NCI-H524 (cell line): ENCODE results near the gene PUS7.
"Not testable (repeated sequence)": the region's sequence is repeated elsewhere in the genome, so short reads cannot be mapped to it uniquely, and the experiment has no call there.

Source experiments
- DNase-seq, 2 experiments: peaks; one replicate each; lab custom pipeline; 2025; lab: John Stamatoyannopoulos, UW

The PUS7 gene

DNA sequence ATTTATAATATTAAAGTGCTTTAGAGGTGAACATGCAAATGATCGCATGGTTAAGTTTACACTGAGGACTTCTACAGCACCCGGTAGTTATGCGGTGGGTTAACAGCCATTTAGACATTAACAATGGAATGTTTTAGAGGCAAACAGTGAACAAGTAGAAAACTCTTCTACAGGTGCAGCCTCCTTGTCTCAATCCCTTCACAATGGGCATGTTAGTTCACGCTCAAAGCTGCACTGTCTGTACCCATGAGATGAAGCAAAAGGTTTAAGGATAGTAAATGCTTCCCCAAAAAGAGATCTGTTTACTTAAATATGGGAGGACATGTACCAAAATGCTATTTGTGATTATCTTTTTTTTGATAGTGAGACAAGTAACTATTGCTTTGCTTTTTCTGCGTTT lies 25.1 kb downstream of the PUS7 start:
- no peak for DNase-seq

DNA sequence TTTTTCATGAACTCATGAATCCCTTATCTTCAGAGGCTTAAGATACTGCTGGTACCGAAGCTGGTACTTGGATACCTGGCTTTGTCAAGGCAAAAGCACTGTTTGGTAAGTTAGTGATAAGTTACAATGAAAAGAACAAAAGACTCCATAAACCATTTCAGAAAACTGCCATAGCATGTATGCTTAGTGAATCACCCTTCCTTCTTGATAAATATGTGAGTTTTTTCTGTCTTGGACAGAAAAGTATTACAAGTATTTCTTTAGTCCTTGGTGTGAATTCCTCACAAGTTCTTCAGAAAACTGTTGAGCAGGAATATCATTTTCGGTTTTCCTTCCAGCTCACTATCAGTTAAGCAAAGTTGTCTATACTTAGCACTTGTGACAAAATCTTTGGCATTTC lies 25.6 kb downstream of the PUS7 start:
- DNase-seq: no peak

DNA sequence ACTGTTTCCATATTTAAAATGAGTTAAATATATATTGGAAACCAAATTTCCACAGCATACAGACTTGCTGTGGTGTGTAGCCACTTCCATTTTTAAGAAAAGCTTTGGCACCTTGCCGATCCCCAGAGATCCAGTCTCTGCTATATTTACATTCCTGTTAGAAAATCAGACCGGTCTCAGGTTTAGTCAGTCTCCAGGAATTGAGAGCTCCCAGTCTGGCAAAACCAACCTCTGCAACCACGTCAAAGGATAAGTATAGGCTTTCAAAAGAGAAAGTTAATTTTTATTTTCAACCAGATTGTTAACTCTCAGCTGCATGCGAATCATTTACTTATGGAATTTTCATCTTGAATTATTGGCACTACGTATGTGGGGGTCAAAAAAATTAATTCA lies 28.2 kb downstream of the PUS7 start:
- no peak for DNase-seq

DNA sequence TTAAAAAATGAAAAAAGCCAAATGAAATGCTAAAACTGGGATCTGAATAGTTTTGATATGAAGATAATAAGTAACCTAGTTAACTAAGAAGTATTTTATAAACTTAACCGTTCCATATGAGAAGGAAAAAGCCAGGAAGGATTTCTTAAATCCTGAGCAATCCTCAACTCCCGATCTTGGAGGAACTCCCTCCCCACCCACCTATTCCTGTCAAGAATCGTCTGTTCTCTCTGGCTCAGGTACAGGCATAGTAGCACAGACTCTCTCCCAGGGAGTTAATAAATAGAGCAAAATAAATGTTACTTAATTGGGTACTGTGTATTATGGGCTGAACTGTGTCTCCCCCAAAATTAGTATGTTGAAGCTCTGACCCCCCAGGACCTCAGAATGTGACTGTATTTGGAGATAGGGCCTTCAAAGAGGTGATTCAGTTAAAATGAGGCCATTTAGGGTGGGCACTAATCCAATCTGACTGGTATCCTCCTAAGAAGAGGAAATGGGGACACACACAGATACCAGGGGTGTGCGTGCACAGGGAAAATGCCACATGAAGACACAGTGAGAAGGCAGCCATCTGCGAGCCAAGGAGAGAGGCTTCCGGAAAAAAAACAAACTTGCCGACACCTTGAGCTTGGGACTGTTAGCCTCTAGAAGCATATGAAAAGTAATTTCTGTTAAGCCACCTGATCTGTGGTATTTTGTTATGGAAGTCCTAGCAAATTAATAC lies 28.7 kb downstream of the PUS7 start:
- DNase-seq: no peak

DNA sequence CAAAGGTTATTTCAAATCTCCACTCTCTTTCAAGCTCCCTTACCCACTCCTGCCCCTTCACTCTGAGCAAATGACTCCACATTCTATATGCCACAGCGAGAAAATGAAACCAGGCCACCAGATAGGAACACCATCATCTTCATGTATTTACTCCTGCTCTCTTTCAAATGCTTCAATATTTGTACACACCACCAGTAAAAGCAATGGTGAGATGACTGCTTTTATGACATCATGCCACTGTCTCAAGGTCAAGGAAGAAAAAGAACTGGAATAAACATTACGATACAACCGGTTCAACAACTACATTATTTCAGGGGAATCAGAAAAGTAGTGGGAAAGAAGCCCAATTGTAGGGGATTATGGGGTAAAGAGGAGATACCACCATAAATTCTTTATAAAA lies 32.7 kb downstream of the PUS7 start:
- DNase-seq: no peak

DNA sequence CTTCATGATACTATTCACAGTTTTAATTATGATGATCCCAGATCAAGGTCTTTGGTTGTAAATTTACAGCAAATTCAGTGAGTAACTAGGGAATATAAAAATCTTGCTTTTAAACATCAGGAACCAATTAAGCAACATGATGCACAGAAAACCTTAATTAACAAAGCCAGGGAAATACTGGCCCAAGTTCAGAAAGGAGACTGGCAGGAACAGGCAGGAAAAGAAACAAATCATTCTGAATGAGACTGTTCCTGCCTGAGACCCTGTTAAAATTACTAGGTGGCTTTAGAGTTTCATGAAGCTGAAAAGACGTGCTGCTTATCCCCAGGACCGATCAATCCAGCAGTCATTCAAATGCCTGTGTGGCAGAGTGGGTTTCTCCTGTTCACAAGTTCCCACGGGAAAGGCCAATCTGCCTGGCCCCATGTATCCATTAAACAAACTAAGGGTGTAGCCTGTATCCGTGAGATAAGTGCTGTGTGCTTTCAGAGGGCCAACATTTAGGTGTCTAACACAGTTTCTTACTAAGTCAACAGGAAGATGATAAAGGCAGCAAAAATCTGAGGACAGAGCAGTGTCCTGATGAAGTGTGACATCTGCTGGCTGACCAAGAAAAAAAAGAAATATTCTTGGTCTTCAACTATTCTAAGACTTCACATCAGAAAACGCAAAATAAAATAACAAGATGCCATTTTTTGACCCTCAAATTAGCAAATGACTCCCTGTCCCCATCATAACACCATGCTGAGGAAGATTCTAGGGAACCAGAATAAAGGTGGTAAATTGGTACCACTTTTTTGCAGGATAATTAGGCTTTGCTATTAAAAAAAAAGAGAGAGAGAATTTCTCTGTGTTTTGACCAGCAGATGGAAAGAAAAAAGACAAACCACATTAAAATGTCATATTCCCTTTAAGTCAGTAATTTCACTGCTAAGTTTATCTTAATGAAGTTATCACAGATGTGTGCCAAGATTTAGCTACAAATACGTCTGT lies 34.2 kb downstream of the PUS7 start:
- DNase-seq: peak in 1 of 2 experiments; percentile 2

DNA sequence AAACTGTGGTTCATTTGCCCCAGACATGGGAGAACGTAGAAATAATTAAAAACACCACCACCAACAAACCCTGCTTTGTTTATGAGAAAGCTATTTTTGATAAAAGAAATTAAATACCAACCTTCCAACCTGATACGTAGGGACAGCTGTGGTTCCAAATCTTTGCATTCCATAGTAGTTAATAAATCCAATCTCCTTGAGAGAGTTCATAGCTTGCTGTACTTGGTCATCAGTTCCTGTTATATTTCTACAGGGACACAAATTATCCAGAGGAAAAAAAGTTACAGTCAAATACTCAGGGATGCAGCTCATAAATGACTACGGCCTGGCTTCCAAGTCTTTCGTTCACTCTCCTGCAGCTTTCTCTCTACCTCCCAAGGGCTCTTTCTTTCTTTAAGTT lies 41.1 kb downstream of the PUS7 start:
- DNase-seq: no peak

DNA sequence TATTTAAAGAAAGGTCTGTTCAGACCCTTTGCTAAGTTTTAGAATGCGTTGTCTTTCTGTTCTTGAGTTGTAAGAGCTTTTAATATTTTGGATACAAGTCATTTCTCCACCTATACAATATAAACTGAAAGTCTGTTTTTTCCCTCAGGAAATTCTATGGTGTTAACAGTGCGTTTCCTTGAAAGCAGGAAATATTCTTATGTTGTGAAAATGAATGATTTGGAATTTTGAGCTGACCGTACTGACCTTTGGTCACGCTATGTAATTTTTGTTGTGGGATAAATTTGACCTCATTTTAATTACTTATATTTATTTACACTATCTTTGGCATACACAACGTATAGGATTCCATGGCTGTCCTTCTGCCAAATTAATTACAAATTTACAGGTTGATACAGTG lies 43.5 kb downstream of the PUS7 start:
- DNase-seq: no peak

DNA sequence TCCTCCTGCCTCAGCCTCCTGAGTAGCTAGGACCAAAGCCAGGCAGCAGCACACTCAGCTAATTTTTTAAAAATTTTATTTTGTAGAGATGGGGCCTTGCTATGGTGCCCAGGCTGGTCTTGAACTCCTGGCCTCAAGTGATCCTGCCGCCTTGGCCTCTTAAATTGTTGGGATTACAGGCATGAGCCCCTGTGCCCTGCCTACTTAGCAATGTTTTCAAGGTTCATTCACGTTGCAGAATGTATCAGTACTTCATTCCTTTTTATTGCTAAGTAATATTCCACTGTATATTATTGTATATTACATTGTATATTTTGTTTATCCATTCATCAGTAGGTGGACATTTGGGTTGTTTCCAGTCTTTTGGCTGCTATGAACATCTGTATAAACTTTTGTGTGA lies 44.2 kb downstream of the PUS7 start:
- no peak for DNase-seq

DNA sequence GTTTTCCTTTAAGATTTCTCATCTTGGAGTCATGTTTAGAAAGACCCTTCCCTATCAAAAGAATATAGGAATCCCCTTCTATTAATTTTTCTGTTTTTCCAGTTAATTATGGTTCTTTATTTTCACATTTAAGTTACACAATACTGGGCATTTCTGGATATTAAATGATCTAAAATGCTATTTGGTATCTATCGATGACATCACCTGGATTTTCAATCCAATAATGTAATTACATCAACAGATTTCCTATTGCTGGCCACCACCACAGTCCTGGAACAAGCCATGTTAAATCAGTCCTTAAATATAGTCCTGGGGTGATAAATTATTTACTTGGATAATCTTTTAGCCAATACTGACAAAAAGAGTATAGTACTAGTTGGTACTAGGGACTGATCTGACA lies 48.0 kb downstream of the PUS7 start:
- no peak for DNase-seq

DNA sequence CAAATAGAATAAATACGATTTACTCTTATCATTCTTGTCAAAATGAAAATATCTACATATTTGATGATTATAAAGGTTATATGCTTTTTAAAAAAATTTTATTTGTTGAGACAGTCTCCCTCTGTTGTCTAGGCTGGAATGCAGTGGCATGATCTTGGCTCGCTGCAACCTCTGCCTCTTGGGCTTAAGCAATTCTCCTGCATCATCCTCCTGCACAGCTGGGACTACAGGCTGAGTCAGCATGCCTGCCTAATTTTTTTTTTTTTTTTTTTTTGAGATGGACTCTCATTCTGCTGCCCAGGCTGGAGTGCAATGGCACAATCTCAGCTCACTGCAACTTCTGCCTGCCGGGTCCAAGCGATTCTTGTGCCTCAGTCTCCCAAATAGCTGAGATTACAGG lies 48.9 kb downstream of the PUS7 start:
- DNase-seq: no peak

DNA sequence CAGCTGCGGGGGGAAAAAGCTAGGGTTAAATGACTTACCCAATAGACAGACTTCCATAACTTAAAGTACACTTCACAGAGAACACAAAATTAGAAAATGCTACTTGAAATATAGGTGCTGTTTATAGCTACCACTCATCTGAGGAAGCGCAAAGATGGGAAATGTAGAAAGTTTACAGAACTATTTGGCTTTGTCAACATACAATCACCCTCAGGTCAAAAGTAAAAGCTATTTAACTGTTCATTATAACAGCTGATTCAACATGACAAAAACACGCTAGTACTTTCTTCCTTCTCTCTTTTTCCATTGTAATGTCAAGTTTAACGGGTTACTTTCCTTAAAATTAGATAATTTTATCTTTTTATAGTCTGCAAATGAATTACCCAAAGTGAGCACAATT lies 51.2 kb downstream of the PUS7 start:
- DNase-seq: no peak

DNA sequence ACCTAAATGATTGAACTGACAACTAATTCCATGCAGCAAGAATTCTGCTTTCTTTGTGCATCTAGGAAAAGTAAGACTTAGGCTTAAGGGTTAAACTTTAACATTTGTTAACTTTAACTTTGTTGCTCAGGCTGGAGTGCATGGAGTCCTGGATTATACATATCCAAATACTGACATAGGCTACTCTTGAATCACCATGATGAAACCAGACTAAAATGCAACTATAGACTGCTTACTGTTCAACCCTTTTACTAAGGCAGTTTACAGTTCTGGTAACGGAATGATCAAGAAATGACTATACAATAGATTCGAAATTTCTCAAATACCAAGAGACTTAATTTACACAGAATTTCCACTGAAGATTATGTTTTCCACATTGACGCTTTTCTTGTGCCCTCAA lies 52.0 kb downstream of the PUS7 start:
- DNase-seq: no peak

DNA sequence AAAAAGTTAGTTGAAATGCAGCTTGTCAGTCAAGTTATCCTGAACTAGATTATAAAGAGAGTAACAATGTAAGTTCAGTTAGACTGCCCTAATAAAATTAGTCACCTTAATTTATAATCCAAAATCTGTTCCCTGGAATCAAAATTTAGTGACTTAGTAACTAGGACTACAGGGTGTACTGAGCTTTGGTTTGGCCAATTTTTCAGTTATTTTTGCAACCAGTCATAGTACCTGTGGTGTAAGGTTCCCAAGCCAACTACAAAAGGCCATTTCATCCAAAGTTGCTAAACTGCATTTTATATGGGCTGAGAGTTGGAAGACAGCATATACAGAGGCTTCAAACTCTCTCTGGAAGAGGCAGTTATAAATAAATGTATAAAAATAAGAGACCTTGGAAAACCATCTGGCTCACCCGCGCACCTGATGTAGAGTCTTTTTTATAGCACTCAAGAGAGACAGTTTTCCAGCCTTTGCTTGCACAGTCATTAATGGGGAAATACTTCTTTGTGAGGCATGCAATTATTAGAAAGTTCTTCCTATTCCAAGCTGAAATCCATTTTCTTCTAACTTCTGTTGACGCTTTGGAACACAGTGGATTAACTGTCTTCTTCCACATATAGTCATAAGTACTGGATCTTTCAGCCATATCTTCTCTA lies 59.2 kb downstream of the PUS7 start:
- no peak for DNase-seq

DNA sequence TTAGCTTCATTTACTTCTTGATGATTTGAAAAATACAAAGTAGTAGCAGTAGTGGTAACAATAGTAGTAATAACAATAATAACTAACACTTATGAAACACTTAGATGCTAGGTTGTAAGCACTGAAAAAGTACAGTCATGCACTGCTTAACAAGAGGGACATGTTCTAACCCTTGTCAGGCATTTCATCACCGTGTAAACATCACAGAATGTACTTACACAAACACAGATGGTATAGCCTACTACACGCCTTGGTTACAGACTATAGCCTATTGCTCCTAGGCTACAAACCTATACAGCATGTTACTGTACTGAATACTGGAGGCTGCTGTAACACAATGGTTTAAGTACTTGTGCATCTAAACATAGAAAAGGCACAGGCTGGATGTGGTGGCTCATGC lies 60.6 kb downstream of the PUS7 start:
- DNase-seq: no peak

DNA sequence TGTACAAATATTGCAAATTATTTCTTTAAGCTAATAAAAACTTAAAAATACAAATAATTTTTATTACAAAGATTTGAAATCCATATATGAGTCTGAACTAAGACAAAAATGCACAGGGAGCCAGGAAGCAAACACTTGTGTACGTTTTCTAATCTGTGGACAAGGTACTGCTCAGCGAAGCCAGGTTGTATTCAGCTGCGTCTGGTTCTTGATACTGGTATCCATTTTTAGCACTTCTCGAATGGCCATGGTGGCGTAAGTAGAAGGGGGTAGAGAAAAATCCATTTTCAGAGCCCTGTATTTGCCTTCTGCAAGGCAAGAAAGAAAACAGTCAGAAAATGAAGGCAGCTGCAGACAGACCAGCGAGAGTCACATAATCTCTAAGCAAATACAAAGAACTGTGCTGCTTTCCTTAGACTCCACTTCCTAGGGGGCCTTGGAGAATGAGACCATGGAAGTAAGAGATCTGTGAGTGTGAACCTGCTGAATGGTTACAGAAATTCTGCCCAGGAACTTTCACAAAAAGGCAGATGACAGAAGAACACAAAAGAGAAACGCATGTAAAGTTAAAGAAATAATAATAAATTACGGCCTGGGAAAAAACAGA lies 64.3 kb downstream of the PUS7 start:
- no peak for DNase-seq

DNA sequence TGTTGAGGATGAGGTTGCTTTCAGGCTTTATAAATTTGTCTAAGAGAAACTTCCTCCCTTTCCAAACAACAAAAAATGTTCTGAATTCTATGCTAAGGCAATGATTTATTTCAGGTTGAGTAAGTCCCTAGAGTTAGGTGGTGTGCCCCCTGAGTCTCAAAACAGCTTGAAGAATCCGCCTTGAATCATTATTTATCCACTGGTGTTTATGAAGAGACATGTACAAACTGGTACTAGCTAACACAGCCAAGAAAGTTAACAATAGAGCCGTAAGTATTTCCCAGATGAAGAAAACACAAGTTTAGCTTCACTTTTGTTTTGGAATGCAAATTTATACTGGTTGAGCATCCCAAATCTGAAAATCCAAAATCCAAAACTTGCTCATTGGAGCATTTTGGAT lies 67.2 kb downstream of the PUS7 start:
- no peak for DNase-seq

DNA sequence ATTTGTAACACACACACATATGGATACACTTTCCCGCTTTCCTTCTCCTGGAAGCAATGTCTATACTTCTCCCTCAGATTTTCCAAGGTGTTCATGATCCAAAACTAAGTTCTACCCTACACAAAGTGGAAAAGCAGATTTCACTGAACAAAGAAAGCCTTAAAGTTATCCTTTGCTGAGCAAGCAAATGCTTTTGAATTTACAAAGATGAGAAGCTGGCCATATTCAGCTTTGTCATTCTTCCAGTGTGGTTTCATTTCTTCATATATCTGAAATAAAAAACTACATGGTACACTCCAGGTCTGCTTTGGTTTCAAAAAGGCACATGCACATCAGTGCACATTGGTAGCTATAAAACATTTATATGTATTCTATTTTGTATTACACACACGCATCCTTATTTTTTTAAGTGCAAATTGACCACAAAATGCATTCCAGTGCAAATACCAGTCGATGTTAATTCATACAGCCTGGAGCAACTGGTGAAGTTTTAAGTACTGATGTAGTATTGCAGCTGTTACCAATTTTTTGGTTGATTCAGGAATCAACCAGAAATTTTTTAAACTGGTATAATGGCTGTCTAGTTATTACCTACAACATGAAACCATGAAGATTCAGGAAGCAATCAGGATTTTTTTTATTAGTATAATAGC lies 67.8 kb downstream of the PUS7 start:
- no peak for DNase-seq

DNA sequence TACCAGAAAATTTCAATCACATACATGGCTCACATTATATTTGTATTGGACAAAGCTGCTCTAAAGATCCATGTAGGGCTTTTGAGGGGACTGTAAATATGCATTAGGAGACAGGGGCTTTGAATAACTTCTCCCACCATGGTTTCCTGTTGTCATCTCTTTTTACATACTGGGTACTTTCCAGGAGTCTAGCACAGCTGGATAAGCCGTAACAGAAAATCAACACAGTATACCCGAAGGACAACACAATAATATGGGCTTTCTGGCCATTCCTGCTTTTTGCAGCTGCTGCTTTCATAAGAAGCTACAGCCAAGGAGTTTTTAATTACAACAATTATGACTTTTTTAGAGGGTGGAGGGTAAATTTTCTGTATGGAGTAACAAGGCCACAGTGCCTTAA lies 70.0 kb downstream of the PUS7 start:
- no peak for DNase-seq

DNA sequence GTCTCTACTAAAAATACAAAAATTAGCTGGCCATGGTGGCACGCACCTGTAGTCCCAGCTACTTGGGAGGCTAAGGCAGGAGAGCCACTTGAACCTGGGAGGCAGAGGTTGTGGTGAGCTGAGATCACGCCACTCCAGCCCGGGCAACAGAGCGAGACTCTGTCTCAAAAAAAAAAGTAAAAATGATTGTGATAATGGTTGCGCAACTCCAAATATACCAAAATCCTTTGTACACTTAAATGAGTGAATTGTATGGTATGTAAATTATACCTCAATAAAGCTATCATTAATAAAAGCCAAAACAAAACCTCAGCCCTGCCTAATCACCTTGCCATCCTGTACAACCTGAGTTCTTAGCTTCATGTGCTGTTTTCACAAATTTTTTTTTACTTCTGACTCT lies 71.2 kb downstream of the PUS7 start:
- not testable (repeated sequence) for DNase-seq

DNA sequence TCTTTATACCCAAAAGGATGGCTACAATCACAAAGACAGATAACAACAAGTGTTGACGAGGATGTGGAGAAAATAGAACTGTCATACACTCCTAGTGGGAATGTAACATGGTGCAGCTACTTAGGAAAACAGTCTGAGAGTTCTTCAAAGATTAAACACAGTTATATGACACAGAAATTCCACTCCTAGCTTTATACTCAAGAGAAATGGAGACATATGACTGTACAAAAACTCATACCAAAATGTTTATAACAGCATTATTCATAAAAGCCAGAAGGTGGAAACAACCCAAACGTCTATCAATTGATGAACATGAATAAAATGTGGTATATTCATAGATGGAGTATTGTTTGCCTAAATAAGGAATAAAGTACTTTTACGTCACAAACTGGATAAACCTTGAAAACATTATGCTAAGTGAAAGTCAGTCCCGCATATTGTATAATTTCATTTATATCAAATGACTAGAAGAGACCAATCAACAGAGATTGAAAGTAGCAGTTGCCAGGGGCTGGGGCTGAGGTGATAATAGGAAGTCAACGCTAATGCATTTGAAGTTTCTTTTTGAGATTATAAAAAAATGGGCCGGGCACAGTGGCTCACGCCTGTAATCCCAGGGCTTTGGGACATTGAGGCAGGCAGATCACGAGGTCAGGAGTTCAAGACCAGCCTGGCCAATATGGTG lies 71.8 kb downstream of the PUS7 start:
- no peak for DNase-seq
